GM10248 (cell line): ENCODE results near the gene GHRHR.

Experiments used
- CTCF ChIA-PET: fragments of 300-600 bp; sonication (Branson Sonifier 250); formaldehyde crosslinking; extraction: SDS; loops from one replicate; lab custom pipeline; 2021; ENCODE audit warnings: antibody characterized with exemption; lab: Yijun Ruan, JAX
- POLR2A ChIA-PET: fragments of 350-650 bp; sonication (Branson Sonifier 250); formaldehyde crosslinking; extraction: SDS; loops from one replicate; lab custom pipeline; 2020; ENCODE audit warnings: antibody characterized with exemption; lab: Yijun Ruan, JAX
- DNase-seq: peaks from one replicate; pipeline ENCODE4 v3.0.0; 2012; ENCODE audit errors: extremely low spot score
- TF ChIP-seq, protein P1 (sequence below): IDR thresholded peaks from 2 replicates; pipeline ENCODE4 v1.5.1; 2012; ENCODE audit warnings: mild to moderate bottlenecking, low read depth; ENCODE audit errors: extremely low read depth, missing control alignments, control extremely low read depth

Gene GHRHR

DNA sequence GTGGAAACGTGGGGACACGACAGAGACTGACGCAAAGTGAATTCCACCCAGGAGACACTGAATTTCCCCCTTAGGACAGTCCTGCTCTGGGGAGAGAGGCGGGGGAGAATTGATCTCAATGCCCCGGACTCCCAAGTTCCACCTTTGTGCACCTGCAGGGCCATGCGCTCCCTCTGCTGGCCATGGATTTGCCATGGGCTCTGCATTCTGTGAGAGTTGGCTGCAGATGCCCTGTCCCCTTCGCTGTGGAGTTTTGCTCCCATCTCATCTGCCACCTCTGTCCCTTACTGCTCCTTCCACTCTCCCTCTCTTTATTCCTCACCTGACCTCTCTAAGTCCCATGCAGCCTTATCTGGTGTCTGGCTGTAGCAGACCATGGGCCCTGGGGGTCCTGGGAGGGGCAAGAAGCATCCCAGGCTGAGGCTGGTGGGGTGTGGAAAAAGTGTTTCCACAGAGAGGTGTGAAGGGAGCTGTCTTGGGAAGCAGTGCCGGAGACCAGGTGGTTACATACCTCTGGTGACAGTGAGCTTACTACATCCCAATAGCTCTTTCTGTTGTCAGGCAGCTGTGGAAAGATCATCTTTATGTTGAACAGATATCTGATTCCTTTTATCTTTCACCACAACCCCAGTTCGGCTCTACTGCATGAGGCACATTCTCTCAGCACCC, 14.3 kb downstream of the GHRHR start:
- no peak for DNase-seq
- CTCF ChIA-PET = interaction anchor here (0.7 to 2.8 kb wide), 14 partner anchors 8 to 255 kb away, joined by 3 to 23 read pairs (median 4); partner anchors contain the start of gene GHRHR
- POLR2A ChIA-PET = no interaction called here
- TF ChIP-seq, protein P1, sequence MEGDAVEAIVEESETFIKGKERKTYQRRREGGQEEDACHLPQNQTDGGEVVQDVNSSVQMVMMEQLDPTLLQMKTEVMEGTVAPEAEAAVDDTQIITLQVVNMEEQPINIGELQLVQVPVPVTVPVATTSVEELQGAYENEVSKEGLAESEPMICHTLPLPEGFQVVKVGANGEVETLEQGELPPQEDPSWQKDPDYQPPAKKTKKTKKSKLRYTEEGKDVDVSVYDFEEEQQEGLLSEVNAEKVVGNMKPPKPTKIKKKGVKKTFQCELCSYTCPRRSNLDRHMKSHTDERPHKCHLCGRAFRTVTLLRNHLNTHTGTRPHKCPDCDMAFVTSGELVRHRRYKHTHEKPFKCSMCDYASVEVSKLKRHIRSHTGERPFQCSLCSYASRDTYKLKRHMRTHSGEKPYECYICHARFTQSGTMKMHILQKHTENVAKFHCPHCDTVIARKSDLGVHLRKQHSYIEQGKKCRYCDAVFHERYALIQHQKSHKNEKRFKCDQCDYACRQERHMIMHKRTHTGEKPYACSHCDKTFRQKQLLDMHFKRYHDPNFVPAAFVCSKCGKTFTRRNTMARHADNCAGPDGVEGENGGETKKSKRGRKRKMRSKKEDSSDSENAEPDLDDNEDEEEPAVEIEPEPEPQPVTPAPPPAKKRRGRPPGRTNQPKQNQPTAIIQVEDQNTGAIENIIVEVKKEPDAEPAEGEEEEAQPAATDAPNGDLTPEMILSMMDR = peak; percentile 49

DNA sequence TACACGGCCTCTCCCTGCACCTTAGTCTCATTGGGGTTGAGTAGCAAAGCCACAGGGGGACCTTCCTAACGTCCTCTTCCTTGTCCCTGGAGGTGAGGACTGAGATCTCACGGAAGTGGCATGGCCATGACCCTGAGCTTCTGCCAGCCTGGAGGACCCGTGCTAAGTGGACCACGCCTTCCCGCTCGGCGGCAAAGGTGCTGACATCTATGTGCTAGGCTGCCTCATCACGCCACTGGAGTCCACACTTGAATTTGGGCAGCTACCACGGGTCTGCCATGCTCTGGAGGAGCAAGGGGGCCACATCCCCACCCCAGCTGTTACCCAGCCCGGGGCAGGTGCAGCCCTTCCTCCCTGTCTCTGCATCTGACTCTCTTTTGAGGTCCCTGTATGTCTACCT, 15.3 kb downstream of the GHRHR start:
- CTCF ChIA-PET = interaction anchor here (1.0 to 2.8 kb wide), 11 partner anchors 11 to 180 kb away, joined by 3 to 23 read pairs (median 4); partner anchors contain the start of gene GHRHR
- DNase-seq = no peak
- TF ChIP-seq, protein P1 = no peak
- POLR2A ChIA-PET = no interaction called here

DNA sequence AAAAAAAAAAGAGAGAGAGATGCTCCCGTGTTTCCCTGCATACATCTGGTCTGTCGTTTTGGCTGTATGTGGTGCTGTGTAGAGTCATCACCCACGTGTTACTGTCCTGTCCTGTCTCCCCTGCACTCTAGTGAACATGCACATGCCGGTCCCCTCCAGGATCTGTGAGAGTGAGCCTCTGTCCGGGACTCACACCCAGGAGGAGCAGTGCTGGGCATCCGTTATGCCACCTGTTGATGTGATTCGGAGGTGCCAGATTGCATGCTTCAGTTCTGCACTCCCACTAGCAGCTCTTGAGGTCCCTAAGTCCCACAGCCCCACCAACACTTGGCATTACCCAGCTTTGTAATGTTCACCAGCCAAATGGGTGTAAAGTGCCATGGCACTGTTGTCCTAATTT, 16.4 kb downstream of the GHRHR start:
- no peak for DNase-seq
- TF ChIP-seq, protein P1 = no peak
- CTCF ChIA-PET = interaction anchor here (1.7 to 7.7 kb wide), 2 partner anchors 9 to 140 kb away, joined by 5 to 219 read pairs; no protein-coding TSS in a partner anchor
- POLR2A ChIA-PET = no interaction called here

DNA sequence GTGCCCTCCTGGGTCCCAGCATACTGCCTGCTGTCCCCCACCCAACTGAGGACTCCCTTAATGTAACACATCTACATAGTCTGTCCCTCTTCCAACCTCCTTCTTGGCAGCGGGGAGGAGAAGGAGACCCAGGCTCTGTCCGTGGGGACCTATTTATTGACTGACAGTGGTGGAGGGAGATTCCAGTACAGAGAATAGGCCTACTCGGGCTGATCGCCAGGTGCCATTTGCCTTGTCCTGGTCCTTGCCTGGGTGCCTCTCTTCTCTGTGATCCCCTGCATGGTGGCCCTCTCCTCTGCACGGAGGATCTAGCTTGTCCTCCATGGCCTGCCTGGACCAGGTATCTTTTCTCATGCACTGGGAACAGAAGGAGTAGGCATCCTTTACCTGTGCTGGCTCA, 17.0 kb downstream of the GHRHR start:
- TF ChIP-seq, protein P1 = no peak
- DNase-seq = no peak
- ChIA-PET POLR2A (no interaction called here), CTCF (interaction anchor here (1.1 to 7.7 kb wide), 3 partner anchors 10 to 154 kb away, joined by 4 to 219 read pairs (median 5); no protein-coding TSS in a partner anchor)

DNA sequence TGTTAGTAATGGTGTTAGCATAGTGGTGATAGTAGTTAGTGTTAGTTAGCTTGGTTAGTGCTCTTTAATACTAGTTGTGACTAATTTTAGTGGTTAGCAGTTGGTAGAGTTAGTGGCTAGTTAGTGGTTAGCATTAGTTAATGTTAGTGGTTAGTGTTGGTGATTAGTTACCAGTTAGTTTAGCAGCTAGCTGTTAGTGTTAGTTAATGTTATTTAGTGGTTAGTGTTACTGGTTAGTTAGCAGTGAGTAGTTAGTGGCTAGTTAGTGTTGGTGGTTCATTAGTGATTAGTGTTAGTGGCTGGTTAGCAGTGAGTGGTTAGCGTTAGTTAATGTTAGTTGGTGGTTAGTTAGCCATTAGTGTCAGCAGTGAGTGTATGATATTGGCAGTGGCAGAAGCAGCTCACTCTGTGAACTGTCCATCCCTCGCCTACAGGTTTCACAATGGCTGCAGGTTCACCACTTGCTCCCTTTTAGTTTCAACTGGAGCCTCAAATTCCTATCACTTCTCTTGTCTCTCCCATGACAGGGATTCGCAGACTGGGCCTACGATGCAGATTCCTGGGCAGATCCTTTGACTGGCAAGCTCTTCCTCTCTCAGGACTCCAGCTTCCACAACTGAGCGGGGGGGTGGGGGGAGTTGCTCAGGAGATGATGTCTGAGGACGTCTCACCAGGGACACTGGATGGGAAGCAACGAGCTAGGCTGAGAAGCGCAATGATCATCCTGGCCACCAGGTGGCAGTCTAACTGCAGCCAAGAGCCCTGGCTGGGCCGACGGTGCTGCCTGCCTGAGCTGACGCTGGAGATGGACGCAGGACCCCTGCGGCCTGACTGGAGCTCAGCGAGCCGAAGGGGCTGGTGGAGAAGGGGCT, 19.5 kb downstream of the GHRHR start:
- peak; percentile 85 for DNase-seq
- TF ChIP-seq, protein P1 = peak; percentile 99
- ChIA-PET CTCF (interaction anchor here (0.7 to 7.7 kb wide), 48 partner anchors 10 to 505 kb away, joined by 3 to 219 read pairs (median 4); no protein-coding TSS in a partner anchor), POLR2A (no interaction called here)

DNA sequence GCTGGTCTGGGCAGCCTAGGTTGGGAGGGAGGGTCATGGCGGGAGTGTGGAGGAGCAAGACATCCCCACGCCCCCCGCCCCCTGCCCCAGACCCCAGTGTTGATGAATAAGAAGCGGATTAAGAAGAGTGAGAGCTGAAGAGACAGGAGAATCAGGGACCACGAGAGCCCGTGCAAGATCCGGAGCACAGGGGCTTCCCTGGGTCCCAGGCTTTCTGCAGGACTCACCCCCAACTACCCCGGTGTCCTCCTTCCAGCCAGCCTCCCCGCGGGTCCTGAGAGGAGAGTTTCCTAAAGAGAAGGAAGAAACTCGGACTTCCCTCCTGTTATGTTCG, 20.1 kb downstream of the GHRHR start:
- POLR2A ChIA-PET = no interaction called here
- CTCF ChIA-PET = interaction anchor here (0.7 to 7.7 kb wide), 47 partner anchors 9 to 504 kb away, joined by 3 to 219 read pairs (median 4); no protein-coding TSS in a partner anchor
- TF ChIP-seq, protein P1 = no peak
- DNase-seq = no peak
